Measurements from ENCODE around the gene SLC8A3. TPM values are rescaled to one million over a fixed set of nuclear protein-coding genes. Genes with fewer than 3 reads are reported as not detected.

The SLC8A3 gene
- total and polyA plus RNA-seq, 9 donors = 3.6 to 5.5 (median 4.3) TPM

GRCh38 chr14:70149596-70150165 is 39.1 kb downstream of the SLC8A3 start:
- H3K4me3 ChIP-seq (ENCODE audit: low read length) = no peak overlapping the region
- WGBS (ENCODE audit: insufficient coverage) = 45% methylated on average over 2 of the region's 4 CpGs
- no peaks in the 10 kb centered on the region for H3K9me3 ChIP-seq (replicated peaks; ENCODE audit: control insufficient read depth, low read depth, low read length)
- H3K4me1 ChIP-seq (ENCODE audit: control insufficient read depth, insufficient read depth, low read length) = no peaks in the 10 kb centered on the region
- no peaks in the 10 kb centered on the region for H3K36me3 ChIP-seq (ENCODE audit: control insufficient read depth, insufficient read depth, low read length)
- no peak overlapping the region for H3K27ac ChIP-seq (ENCODE audit: low read length)
- H3K27me3 ChIP-seq (ENCODE audit: control insufficient read depth, insufficient read depth, low read length) = peaks cover 3% of the 10 kb centered on the region
- DNase-seq = no peak

DNA sequence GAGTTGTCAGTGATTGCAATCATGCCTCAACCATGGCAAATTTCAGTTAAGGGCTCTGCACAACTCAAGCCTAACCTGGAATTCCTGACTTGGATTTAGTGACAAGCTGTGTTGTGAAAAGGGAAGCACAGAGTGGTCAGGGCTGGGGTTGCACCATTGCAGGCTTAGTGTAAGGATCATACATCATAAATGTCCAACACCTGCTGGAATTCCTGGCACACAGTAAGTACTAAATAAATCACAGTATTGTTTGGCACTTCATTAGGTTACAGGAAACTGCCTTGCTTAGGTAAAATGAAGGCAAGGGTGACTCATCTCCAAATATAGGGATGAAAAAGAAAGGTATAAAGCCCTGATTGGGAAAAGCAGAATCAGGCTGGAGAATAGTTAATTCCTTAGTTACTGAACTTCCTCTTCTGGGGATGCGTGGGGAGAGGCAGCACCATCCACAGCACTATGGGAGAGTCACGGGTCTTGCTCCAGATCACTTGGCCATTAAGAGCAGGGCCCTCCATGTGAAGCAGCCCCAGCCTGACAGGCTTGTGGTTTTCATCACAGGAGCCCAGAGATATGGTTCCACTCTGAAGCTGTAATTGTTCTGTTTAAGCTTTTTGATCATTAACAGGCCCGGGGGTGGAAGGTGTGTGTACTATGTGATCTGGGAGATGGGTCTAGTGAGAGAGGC is 39.7 kb downstream of the SLC8A3 start:
- 4% methylated on average over 3 of the region's 3 CpGs for WGBS (ENCODE audit: insufficient coverage)
- Histone ChIP-seq H3K27ac (ENCODE audit: low read length) (no peak overlapping the region), H3K4me1 (ENCODE audit: control insufficient read depth, insufficient read depth, low read length) (no peaks in the 10 kb centered on the region), H3K4me3 (ENCODE audit: low read length) (no peak overlapping the region), H3K36me3 (ENCODE audit: control insufficient read depth, insufficient read depth, low read length) (no peaks in the 10 kb centered on the region), H3K9me3 (replicated peaks; ENCODE audit: control insufficient read depth, low read depth, low read length) (no peaks in the 10 kb centered on the region), H3K27me3 (ENCODE audit: control insufficient read depth, insufficient read depth, low read length) (peaks cover 3% of the 10 kb centered on the region)
- DNase-seq = peak; percentile 5

GRCh38 chr14:70148351-70148750 is 40.4 kb downstream of the SLC8A3 start:
- Histone ChIP-seq H3K9me3 (replicated peaks; ENCODE audit: control insufficient read depth, low read depth, low read length) (no peaks in the 10 kb centered on the region), H3K4me1 (ENCODE audit: control insufficient read depth, insufficient read depth, low read length) (no peaks in the 10 kb centered on the region), H3K4me3 (ENCODE audit: low read length) (no peak overlapping the region), H3K36me3 (ENCODE audit: control insufficient read depth, insufficient read depth, low read length) (no peaks in the 10 kb centered on the region), H3K27ac (ENCODE audit: low read length) (no peak overlapping the region), H3K27me3 (ENCODE audit: control insufficient read depth, insufficient read depth, low read length) (peaks cover 3% of the 10 kb centered on the region)
- no peak for DNase-seq
- WGBS (ENCODE audit: insufficient coverage) = no CpG with 5 or more reads among the region's 3 CpGs

- DNase-seq = peak; percentile 3
- 83% methylated on average over 2 of the region's 6 CpGs for whole genome bisulfite sequencing (ENCODE audit: insufficient coverage)
- no peak overlapping the region for H3K27ac ChIP-seq (ENCODE audit: low read length)
- H3K9me3 ChIP-seq (replicated peaks; ENCODE audit: control insufficient read depth, low read depth, low read length) = no peaks in the 10 kb centered on the region
- no peaks in the 10 kb centered on the region for H3K4me1 ChIP-seq (ENCODE audit: control insufficient read depth, insufficient read depth, low read length)
- H3K36me3 ChIP-seq (ENCODE audit: control insufficient read depth, insufficient read depth, low read length) = no peaks in the 10 kb centered on the region
- H3K4me3 ChIP-seq (ENCODE audit: low read length) = no peak overlapping the region
- H3K27me3 ChIP-seq (ENCODE audit: control insufficient read depth, insufficient read depth, low read length) = peaks cover 4% of the 10 kb centered on the region
These were observed 44.7 kb downstream of the SLC8A3 start for GRCh38 chr14:70144046-70144445.

DNA sequence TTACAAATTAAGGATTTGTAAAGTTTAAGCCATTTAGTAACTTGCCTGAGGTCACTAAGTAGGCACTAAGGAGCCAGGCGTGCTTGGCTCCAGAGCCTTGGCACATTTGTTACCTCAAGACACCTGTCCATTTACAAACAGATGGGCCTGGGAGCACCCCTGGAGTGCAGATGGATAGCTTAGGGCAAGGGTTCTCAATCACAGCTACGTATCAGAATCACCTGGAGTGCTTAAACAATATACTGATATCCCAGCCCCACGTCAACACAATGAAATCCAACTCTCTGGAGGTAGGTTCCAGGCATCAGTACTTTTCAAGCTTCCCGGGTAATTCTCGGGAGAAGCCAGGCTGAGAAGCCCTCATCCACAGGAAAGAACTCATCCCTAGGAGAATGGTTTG is 45.4 kb downstream of the SLC8A3 start:
- DNase-seq = no peak
- Histone ChIP-seq H3K4me1 (ENCODE audit: control insufficient read depth, insufficient read depth, low read length) (no peaks in the 10 kb centered on the region), H3K9me3 (replicated peaks; ENCODE audit: control insufficient read depth, low read depth, low read length) (no peaks in the 10 kb centered on the region), H3K4me3 (ENCODE audit: low read length) (no peak overlapping the region), H3K27me3 (ENCODE audit: control insufficient read depth, insufficient read depth, low read length) (peaks cover 5% of the 10 kb centered on the region), H3K36me3 (ENCODE audit: control insufficient read depth, insufficient read depth, low read length) (no peaks in the 10 kb centered on the region), H3K27ac (ENCODE audit: low read length) (no peak overlapping the region)
- no CpG with 5 or more reads among the region's 5 CpGs for WGBS (ENCODE audit: insufficient coverage)

GRCh38 chr14:70140614-70141013 is 48.1 kb downstream of the SLC8A3 start:
- Histone ChIP-seq H3K9me3 (replicated peaks; ENCODE audit: control insufficient read depth, low read depth, low read length) (no peaks in the 10 kb centered on the region), H3K4me1 (ENCODE audit: control insufficient read depth, insufficient read depth, low read length) (no peaks in the 10 kb centered on the region), H3K36me3 (ENCODE audit: control insufficient read depth, insufficient read depth, low read length) (no peaks in the 10 kb centered on the region), H3K4me3 (ENCODE audit: low read length) (no peak overlapping the region), H3K27ac (ENCODE audit: low read length) (no peak overlapping the region), H3K27me3 (ENCODE audit: control insufficient read depth, insufficient read depth, low read length) (peaks cover 5% of the 10 kb centered on the region)
- WGBS (ENCODE audit: insufficient coverage) = no CpG with 5 or more reads among the region's 1 CpG
- no peak for DNase-seq

DNA sequence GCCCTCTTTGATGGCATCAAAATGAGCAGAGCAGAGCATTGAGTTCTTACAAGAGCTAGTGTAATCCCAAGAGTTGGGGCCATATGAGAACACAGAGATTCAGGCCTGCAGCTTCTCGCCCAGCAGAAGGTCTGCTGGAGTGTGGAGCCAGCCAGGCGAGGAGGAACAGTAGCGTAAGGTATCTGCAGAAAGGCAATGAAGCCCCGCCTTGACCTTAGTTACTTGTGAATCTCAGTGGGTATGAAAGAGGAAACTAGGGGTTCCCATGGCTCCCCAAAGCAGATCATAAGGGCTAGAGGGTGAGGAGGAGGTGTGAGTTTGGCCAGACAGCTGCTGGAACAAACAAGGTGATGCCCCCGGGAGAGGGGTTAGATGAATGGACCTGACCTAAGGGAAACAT is 49.4 kb downstream of the SLC8A3 start:
- Histone ChIP-seq H3K36me3 (ENCODE audit: control insufficient read depth, insufficient read depth, low read length) (no peaks in the 10 kb centered on the region), H3K27me3 (ENCODE audit: control insufficient read depth, insufficient read depth, low read length) (peaks cover 5% of the 10 kb centered on the region), H3K4me3 (ENCODE audit: low read length) (no peak overlapping the region), H3K9me3 (replicated peaks; ENCODE audit: control insufficient read depth, low read depth, low read length) (no peaks in the 10 kb centered on the region), H3K4me1 (ENCODE audit: control insufficient read depth, insufficient read depth, low read length) (no peaks in the 10 kb centered on the region), H3K27ac (ENCODE audit: low read length) (no peak overlapping the region)
- 89% methylated on average over 4 of the region's 5 CpGs for WGBS (ENCODE audit: insufficient coverage)
- DNase-seq = no peak

DNA sequence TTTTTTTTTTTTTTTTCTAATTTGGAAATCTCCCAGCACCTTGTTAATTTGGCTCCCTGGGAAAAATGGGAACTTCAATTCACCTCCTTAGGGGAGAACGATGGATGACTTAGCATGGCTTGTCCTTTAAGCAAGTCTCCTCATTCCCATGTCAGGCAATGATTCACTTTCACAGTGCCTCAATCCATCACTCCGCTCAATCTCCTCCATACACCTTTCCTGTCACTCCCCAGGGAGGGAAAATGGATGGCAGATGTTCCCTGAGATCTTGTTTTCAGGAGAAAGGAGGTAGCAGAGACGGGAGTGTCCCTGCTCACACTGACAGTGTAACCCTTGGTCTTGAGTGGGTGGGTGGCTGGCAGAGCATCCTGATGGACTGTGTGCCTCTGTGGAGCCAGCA is 51.0 kb downstream of the SLC8A3 start:
- H3K4me1 ChIP-seq (ENCODE audit: control insufficient read depth, insufficient read depth, low read length) = no peaks in the 10 kb centered on the region
- WGBS (ENCODE audit: insufficient coverage) = 40% methylated on average over 1 of the region's 3 CpGs
- H3K27ac ChIP-seq (ENCODE audit: low read length) = no peak overlapping the region

DNA sequence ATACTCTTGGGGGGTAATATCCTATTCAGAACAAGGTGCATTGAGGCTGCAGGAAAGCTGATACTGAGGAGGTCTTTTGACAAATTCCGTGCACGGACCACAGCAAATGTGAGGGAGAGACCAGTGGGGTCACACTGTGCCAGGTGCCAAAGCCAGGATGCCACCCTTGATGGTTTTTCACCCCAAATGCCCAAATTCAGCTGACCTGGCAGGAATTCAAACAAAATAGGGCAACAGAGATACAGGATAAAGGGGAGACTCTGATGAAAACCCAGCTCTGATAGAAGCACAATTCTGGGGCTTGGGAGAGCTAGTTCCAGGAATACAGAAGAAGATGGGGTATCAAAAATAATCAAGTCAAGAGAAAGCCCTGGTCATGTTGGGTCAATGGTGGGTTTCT is 55.3 kb downstream of the SLC8A3 start:
- no peaks in the 10 kb centered on the region for H3K36me3 ChIP-seq (ENCODE audit: control insufficient read depth, insufficient read depth, low read length)
- H3K27ac ChIP-seq (ENCODE audit: low read length) = no peak overlapping the region
- peaks cover 2% of the 10 kb centered on the region for H3K27me3 ChIP-seq (ENCODE audit: control insufficient read depth, insufficient read depth, low read length)
- 71% methylated on average over 2 of the region's 2 CpGs for WGBS (ENCODE audit: insufficient coverage)
- DNase-seq = no peak
- no peaks in the 10 kb centered on the region for H3K4me1 ChIP-seq (ENCODE audit: control insufficient read depth, insufficient read depth, low read length)
- no peak overlapping the region for H3K4me3 ChIP-seq (ENCODE audit: low read length)
- H3K9me3 ChIP-seq (replicated peaks; ENCODE audit: control insufficient read depth, low read depth, low read length) = no peaks in the 10 kb centered on the region

More for the DNA sequence above, 51.0 kb downstream of the SLC8A3 start:
- no peaks in the 10 kb centered on the region for H3K36me3 ChIP-seq (ENCODE audit: control insufficient read depth, insufficient read depth, low read length)
- H3K4me3 ChIP-seq (ENCODE audit: low read length) = no peak overlapping the region
- H3K27me3 ChIP-seq (ENCODE audit: control insufficient read depth, insufficient read depth, low read length) = peaks cover 5% of the 10 kb centered on the region
- H3K9me3 ChIP-seq (replicated peaks; ENCODE audit: control insufficient read depth, low read depth, low read length) = no peaks in the 10 kb centered on the region
- no peak for DNase-seq

DNA sequence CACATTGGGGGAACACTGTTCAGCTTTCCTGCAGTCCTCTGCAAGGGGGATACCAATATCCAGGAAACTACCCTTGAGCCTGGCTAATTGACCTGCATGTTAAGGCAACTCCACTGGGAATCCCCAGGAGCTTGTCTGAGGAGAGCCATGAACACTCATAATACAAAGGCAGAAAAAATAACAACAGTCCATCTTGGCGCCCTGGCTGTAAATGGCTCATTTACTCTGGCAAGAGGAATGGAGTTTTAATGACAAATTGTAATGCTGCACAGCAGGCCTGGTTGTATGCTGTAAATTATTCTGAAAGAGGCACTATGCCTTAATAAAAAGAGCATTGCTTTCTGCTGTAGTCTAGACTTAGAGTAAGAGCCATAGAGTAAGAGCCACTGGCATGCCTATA is 58.3 kb downstream of the SLC8A3 start:
- no peak overlapping the region for H3K4me3 ChIP-seq (ENCODE audit: low read length)
- H3K9me3 ChIP-seq (replicated peaks; ENCODE audit: control insufficient read depth, low read depth, low read length) = no peaks in the 10 kb centered on the region
- no peaks in the 10 kb centered on the region for H3K36me3 ChIP-seq (ENCODE audit: control insufficient read depth, insufficient read depth, low read length)
- H3K4me1 ChIP-seq (ENCODE audit: control insufficient read depth, insufficient read depth, low read length) = no peaks in the 10 kb centered on the region
- DNase-seq = no peak
- 25% methylated on average over 1 of the region's 1 CpG for WGBS (ENCODE audit: insufficient coverage)
- no peak overlapping the region for H3K27ac ChIP-seq (ENCODE audit: low read length)
- peaks cover 2% of the 10 kb centered on the region for H3K27me3 ChIP-seq (ENCODE audit: control insufficient read depth, insufficient read depth, low read length)
